HCT116 (cell line): Measurements from ENCODE around the gene ABR. TPM values are rescaled to one million over a fixed set of nuclear protein-coding genes. Genes with fewer than 3 reads are reported as not detected.

Experiments
- ATAC-seq: fragments of 200-7000 bp; cut with Tn5 transposase; 2 replicates; pipeline ENCODE4 v1.9.1; 2020; ENCODE audit warnings: mild to moderate bottlenecking, moderate library complexity
- BruUV-seq: library from RNA; stranded (reverse); fragments of 400-500 nt; replicated peaks from 2 replicates; lab custom pipeline; 2021; lab: Mats Ljungman, UMichigan
- CTCF ChIA-PET: fragments of 300-600 bp; sonication (Branson Sonifier 250); formaldehyde crosslinking; loops from one replicate; lab custom pipeline; 2021; ENCODE audit warnings: antibody characterized with exemption; lab: Charles Lee
- POLR2A ChIA-PET: fragments of 300-600, 350-600 bp; sonication (Branson Sonifier 250); formaldehyde crosslinking; loops from one replicate; lab custom pipeline; 2021; ENCODE audit warnings: antibody characterized with exemption; lab: Charles Lee
- RAD21 ChIA-PET, 2 experiments: fragments of 300-600 bp; sonication (Branson Sonifier 250); formaldehyde crosslinking; loops; one replicate each; lab custom pipeline; 2023; ENCODE audit warnings: low total read pairs in 2 of 2; ENCODE audit not compliant: uncharacterized antibody in 2 of 2, unreplicated experiment in 2 of 2, low non-redundant PET in 1 of 2; lab: Charles Lee
- DNase-seq: peaks from one replicate; pipeline ENCODE4 v3.0.0-alpha.2; 2010; ENCODE audit warnings: low read depth, low spot score
- H2AFZ ChIP-seq: fragments of 200-600 bp; shearing (Covaris generic), sonication (generic); 2 replicates; pipeline ENCODE4 v1.6.1; 2017; ENCODE audit warnings: low read depth, mixed run types, mixed read lengths, antibody characterized with exemption, low read length; ENCODE audit not compliant: poor library complexity, severe bottlenecking
- H3K27ac ChIP-seq: 2 replicates; pipeline ENCODE4 v1.5.1; 2012; ENCODE audit warnings: low read depth, low read length
- H3K27me3 ChIP-seq: fragments of 200-600 bp; sonication (generic); 2 replicates; pipeline ENCODE4 v1.6.1; 2016; ENCODE audit warnings: mixed run types, low read length, mixed read lengths; ENCODE audit not compliant: insufficient read depth
- H3K36me3 ChIP-seq, 2 experiments: fragments of 200-500 bp in 1 of 2; fragments of 200-600 bp in 1 of 2; sonication (Bioruptor generic) in 1 of 2; sonication (generic) in 1 of 2; 2 replicates each; pipeline versions ENCODE4 v1.5.1 to v1.6.1; 2014 to 2016; ENCODE audit warnings: low read length in 2 of 2, inconsistent platforms in 1 of 2, mixed read lengths in 1 of 2, mixed run types in 1 of 2; ENCODE audit not compliant: insufficient read depth in 2 of 2, control insufficient read depth in 1 of 2
- H3K4me1 ChIP-seq, 2 experiments: fragments of 200-600 bp in 1 of 2; sonication (generic) in 1 of 2; 2 replicates each; pipeline versions ENCODE4 v1.5.1 to v1.6.1; 2012 to 2017; ENCODE audit warnings: low read length in 2 of 2, inconsistent platforms in 1 of 2, mild to moderate bottlenecking in 1 of 2, mixed read lengths in 1 of 2, mixed run types in 1 of 2, moderate library complexity in 1 of 2; ENCODE audit not compliant: insufficient read depth in 2 of 2, control insufficient read depth in 1 of 2
- H3K4me2 ChIP-seq: fragments of 200-600 bp; sonication (generic); 2 replicates; pipeline ENCODE4 v1.6.1; 2017; ENCODE audit warnings: mixed run types, low read length, mixed read lengths
- H3K4me3 ChIP-seq, 2 experiments: fragments of 200-600 bp in 1 of 2; sonication (generic) in 1 of 2; replicated peaks in 1 of 2; 2 replicates each; pipeline ENCODE4 v1.5.1; 2011 to 2016; ENCODE audit warnings: low read length in 2 of 2, control low read depth in 1 of 2, low read depth in 1 of 2, mild to moderate bottlenecking in 1 of 2, mixed read lengths in 1 of 2, mixed run types in 1 of 2
- H3K79me2 ChIP-seq: fragments of 200-600 bp; sonication (generic); 2 replicates; pipeline ENCODE4 v1.6.1; 2017; ENCODE audit warnings: mild to moderate bottlenecking, mixed run types, low read length, moderate library complexity, mixed read lengths; ENCODE audit not compliant: insufficient read depth
- H3K9ac ChIP-seq: fragments of 200-600 bp; sonication (generic); 2 replicates; pipeline ENCODE4 v1.6.1; 2016; ENCODE audit warnings: low read length, mixed read lengths
- H3K9me2 ChIP-seq: fragments of 200-600 bp; sonication (generic), shearing (Covaris generic); 2 replicates; pipeline ENCODE4 v1.6.1; 2017; ENCODE audit warnings: mixed run types, mild to moderate bottlenecking, moderate library complexity; ENCODE audit not compliant: insufficient read depth
- H3K9me3 ChIP-seq, 2 experiments: fragments of 200-500 bp in 1 of 2; fragments of 200-600 bp in 1 of 2; sonication (Bioruptor generic) in 1 of 2; sonication (generic) in 1 of 2; 2 replicates each; pipeline ENCODE4 v1.6.1; 2014 to 2017; ENCODE audit warnings: low read length in 2 of 2, mixed read lengths in 2 of 2, inconsistent platforms in 1 of 2, low read depth in 1 of 2, mild to moderate bottlenecking in 1 of 2, mixed run types in 1 of 2, moderate library complexity in 1 of 2; ENCODE audit not compliant: control insufficient read depth in 1 of 2, insufficient read depth in 1 of 2
- H4K20me1 ChIP-seq: fragments of 200-600 bp; sonication (generic), shearing (Covaris generic); 2 replicates; pipeline ENCODE4 v1.6.1; 2017; ENCODE audit warnings: mixed run types, mild to moderate bottlenecking, moderate library complexity; ENCODE audit not compliant: insufficient read depth
- CBX3 ChIP-seq: IDR thresholded peaks from 2 replicates; pipeline ENCODE4 v1.6.1; 2012; ENCODE audit warnings: low read depth
- CEBPB ChIP-seq: IDR thresholded peaks from 2 replicates; pipeline ENCODE4 v1.6.1; 2012; ENCODE audit warnings: low read depth
- EGR1 ChIP-seq: IDR thresholded peaks from 2 replicates; pipeline ENCODE4 v1.6.1; 2012; ENCODE audit warnings: low read depth
- EZH2 ChIP-seq: fragments of 200-600 bp; sonication (generic); IDR thresholded peaks from 2 replicates; pipeline ENCODE4 v1.6.1; 2017; ENCODE audit warnings: antibody characterized with exemption, mixed run types
- FOSL1 ChIP-seq: IDR thresholded peaks from 2 replicates; pipeline ENCODE4 v1.6.1; 2012; ENCODE audit warnings: low read depth
- JUND ChIP-seq: IDR thresholded peaks from 2 replicates; pipeline ENCODE4 v1.6.1; 2012
- POLR2A ChIP-seq: IDR thresholded peaks from 2 replicates; pipeline ENCODE4 v1.7.0; 2011; ENCODE audit warnings: borderline replicate concordance; ENCODE audit not compliant: insufficient read depth, insufficient read length; ENCODE audit errors: extremely low read depth
- POLR2AphosphoS5 ChIP-seq: IDR thresholded peaks from 2 replicates; pipeline ENCODE4 v1.6.1; 2011; ENCODE audit warnings: mild to moderate bottlenecking, low read depth, low read length, moderate library complexity
- REST ChIP-seq: IDR thresholded peaks from 2 replicates; pipeline ENCODE4 v1.6.1; 2012; ENCODE audit warnings: low read depth
- SIN3A ChIP-seq: IDR thresholded peaks from 2 replicates; pipeline ENCODE4 v1.6.1; 2012; ENCODE audit warnings: low read depth
- SP1 ChIP-seq: IDR thresholded peaks from 2 replicates; pipeline ENCODE4 v1.6.1; 2012; ENCODE audit warnings: low read depth
- SRF ChIP-seq: IDR thresholded peaks from 2 replicates; pipeline ENCODE4 v1.6.1; 2012; ENCODE audit warnings: low read depth
- TCF7L2 ChIP-seq: IDR thresholded peaks from 2 replicates; pipeline ENCODE4 v1.7.0; 2011; ENCODE audit warnings: borderline replicate concordance, inconsistent platforms; ENCODE audit not compliant: insufficient read depth, insufficient read length; ENCODE audit errors: extremely low read depth
- YY1 ChIP-seq: IDR thresholded peaks from 2 replicates; pipeline ENCODE4 v1.6.1; 2011; ENCODE audit warnings: low read length, low read depth, moderate library complexity, mild to moderate bottlenecking; ENCODE audit not compliant: insufficient replicate concordance; ENCODE audit errors: extremely low read depth
- ZBTB33 ChIP-seq: IDR thresholded peaks from 2 replicates; pipeline ENCODE4 v1.6.1; 2011; ENCODE audit warnings: mild to moderate bottlenecking, low read length, moderate library complexity; ENCODE audit not compliant: insufficient replicate concordance; ENCODE audit errors: extremely low read depth
- intact Hi-C: fragments of 100-400 bp; cut with micrococcal nuclease; formaldehyde crosslinking; loops from 2 replicates; pipeline ENCODE4 v1.10.0; 2022
- total RNA-seq: library from RNA; stranded (reverse); gene quantifications from one replicate; pipeline ENCODE4 v1.2.1, GENCODE V29; 2021; ENCODE audit not compliant: unreplicated experiment
- TF ChIP-seq, protein P1 (sequence below), 3 experiments: fragments of 200-600 bp in 1 of 3; sonication (generic) in 1 of 3; IDR thresholded peaks in 2 of 3; conservative IDR thresholded peaks in 1 of 3; 2 replicates each; pipeline ENCODE4 v1.5.1; 2012 to 2017; ENCODE audit warnings: low read depth in 2 of 3, low read length in 2 of 3, antibody characterized with exemption in 1 of 3, borderline replicate concordance in 1 of 3, control low read depth in 1 of 3, mild to moderate bottlenecking in 1 of 3, mixed read lengths in 1 of 3, mixed run types in 1 of 3, moderate library complexity in 1 of 3; ENCODE audit not compliant: insufficient read depth in 1 of 3

ABR gene
- total RNA-seq, 1 experiment from 2014 or later, result 58.5 TPM

DNA sequence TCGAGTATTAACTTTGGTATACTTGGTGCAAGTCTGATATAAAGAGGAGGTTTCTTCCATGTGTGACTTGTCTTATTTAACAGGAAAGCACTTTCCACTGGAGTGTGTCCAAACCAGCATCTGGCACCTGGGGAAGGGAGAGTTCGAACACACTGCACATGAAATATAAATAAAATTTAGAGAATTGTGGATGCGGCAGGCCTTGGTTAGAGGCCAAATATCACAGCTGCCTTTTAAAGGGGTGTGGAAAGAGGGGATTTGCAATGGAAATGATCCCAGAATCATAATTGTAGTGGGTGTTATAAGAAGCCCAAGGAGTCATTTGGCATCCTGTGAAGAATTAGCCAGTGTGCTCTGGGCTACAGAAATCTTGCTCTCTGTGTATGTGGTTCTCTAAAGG is 195.9 kb downstream of the ABR start:
- Histone ChIP-seq H3K4me1 (peaks cover 9 to 17% of the 10 kb centered on the region in 2 experiments; a peak in 3 of 4 replicates), H3K9me3 (no peaks in the 10 kb centered on the region), H3K79me2 (no peaks in the 10 kb centered on the region), H2AFZ (no peak overlapping the region), H3K4me3 (no peak overlapping the region), H3K4me2 (no peak overlapping the region), H3K27me3 (no peaks in the 10 kb centered on the region), H3K9me2 (no peaks in the 10 kb centered on the region), H3K27ac (no peak overlapping the region), H4K20me1 (no peaks in the 10 kb centered on the region), H3K36me3 (no peaks in the 10 kb centered on the region), H3K9ac (no peak overlapping the region)
- ChIA-PET POLR2A (no interaction called here), RAD21 (no interaction called here), CTCF (no interaction called here)
- TF ChIP-seq FOSL1, result no peak
- TF ChIP-seq CBX3, result no peak
- no peak for TF ChIP-seq EZH2
- no peak for TF ChIP-seq POLR2AphosphoS5
- no peak for TF ChIP-seq ZBTB33
- no peak for TF ChIP-seq JUND
- no peak for TF ChIP-seq SRF
- TF ChIP-seq, protein P1, sequence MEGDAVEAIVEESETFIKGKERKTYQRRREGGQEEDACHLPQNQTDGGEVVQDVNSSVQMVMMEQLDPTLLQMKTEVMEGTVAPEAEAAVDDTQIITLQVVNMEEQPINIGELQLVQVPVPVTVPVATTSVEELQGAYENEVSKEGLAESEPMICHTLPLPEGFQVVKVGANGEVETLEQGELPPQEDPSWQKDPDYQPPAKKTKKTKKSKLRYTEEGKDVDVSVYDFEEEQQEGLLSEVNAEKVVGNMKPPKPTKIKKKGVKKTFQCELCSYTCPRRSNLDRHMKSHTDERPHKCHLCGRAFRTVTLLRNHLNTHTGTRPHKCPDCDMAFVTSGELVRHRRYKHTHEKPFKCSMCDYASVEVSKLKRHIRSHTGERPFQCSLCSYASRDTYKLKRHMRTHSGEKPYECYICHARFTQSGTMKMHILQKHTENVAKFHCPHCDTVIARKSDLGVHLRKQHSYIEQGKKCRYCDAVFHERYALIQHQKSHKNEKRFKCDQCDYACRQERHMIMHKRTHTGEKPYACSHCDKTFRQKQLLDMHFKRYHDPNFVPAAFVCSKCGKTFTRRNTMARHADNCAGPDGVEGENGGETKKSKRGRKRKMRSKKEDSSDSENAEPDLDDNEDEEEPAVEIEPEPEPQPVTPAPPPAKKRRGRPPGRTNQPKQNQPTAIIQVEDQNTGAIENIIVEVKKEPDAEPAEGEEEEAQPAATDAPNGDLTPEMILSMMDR (IDR thresholded peaks at IDR 0.05 in 2 of 3, conservative IDR thresholded peaks at IDR 0.05 in 1 of 3; ENCODE audit: borderline replicate concordance in 1 of 3, insufficient read depth in 1 of 3, low read depth in 2 of 3, low read length in 2 of 3), result no peak
- TF ChIP-seq EGR1, result no peak
- no peak for TF ChIP-seq SP1
- TF ChIP-seq REST, result no peak
- TF ChIP-seq SIN3A, result no peak
- TF ChIP-seq POLR2A, result no peak
- TF ChIP-seq TCF7L2, result no peak
- no peak for TF ChIP-seq CEBPB
- TF ChIP-seq YY1, result no peak
- BruUV-seq, result no TSS peak
- ATAC-seq (no peak), DNase-seq (no peak)
- intact Hi-C loops, result loop anchor here (5.0 kb wide), 2 partner anchors 272 to 572 kb away; partner anchors contain the start of gene VPS53
